RPMI8226 (cell line): ENCODE measurements around the gene NKG7.
A peak's percentile ranks its signal among the peaks of the same experiment; 100 is the strongest.

Experiments used
- DNase-seq: peaks from one replicate; pipeline ENCODE4 v3.0.0-alpha.2; 2015

NKG7 gene

GRCh38 chr19:51357952-51358351 is 14.5 kb downstream of the NKG7 start:
- no peak for DNase-seq

GRCh38 chr19:51356159-51356801 is 16.2 kb downstream of the NKG7 start:
- DNase-seq, result no peak

- no peak for DNase-seq
These were observed 17.7 kb downstream of the NKG7 start for GRCh38 chr19:51354742-51355148.

GRCh38 chr19:51354103-51354741 is 18.2 kb downstream of the NKG7 start:
- DNase-seq, result no peak

GRCh38 chr19:51352783-51353360 is 19.6 kb downstream of the NKG7 start:
- no peak for DNase-seq

GRCh38 chr19:51351266-51351990 is 21.0 kb downstream of the NKG7 start:
- no peak for DNase-seq

- DNase-seq, result no peak
These were observed 25.1 kb downstream of the NKG7 start for GRCh38 chr19:51347209-51347928.

- DNase-seq, result no peak
These were observed 25.7 kb downstream of the NKG7 start for GRCh38 chr19:51346742-51347141.

- no peak for DNase-seq
These were observed 27.3 kb downstream of the NKG7 start for GRCh38 chr19:51345076-51345620.

- DNase-seq, result no peak
These were observed 29.6 kb downstream of the NKG7 start for GRCh38 chr19:51342631-51343569.

- no peak for DNase-seq
These were observed 30.4 kb downstream of the NKG7 start, which contains the start of gene VSIG10L for GRCh38 chr19:51341976-51342580. Gene VSIG10L (minus strand): TSS chr19:51342139. CDS start chr19:51342124, 15 bp downstream.

GRCh38 chr19:51341066-51341465 is 31.4 kb downstream of the NKG7 start:
- no peak for DNase-seq

GRCh38 chr19:51339687-51340656 is 32.5 kb downstream of the NKG7 start:
- peak; percentile 96 for DNase-seq

- DNase-seq, result no peak
These were observed 33.2 kb downstream of the NKG7 start for GRCh38 chr19:51339313-51339686.

- peak; percentile 92 for DNase-seq
These were observed 33.7 kb downstream of the NKG7 start for GRCh38 chr19:51338563-51339312.

GRCh38 chr19:51337861-51338562 is 34.4 kb downstream of the NKG7 start:
- no peak for DNase-seq

- no peak for DNase-seq
These were observed 35.2 kb downstream of the NKG7 start for GRCh38 chr19:51337141-51337860.
